HepG2 (cell line): ENCODE data around the gene SIAH2. TPM values are rescaled to one million over a fixed set of nuclear protein-coding genes. Genes with fewer than 3 reads are reported as not detected.

ENCODE experiments used
- ASH2L ChIP-seq: fragments of 300-600, 200-600 bp; sonication (generic); IDR thresholded peaks from 2 replicates; pipeline ENCODE4 v1.7.0; 2017; ENCODE audit warnings: low read depth, mild to moderate bottlenecking, moderate library complexity, mixed read lengths, low read length; ENCODE audit not compliant: insufficient read length
- CHD4 ChIP-seq: fragments of 200-600 bp; sonication (generic); IDR thresholded peaks from 2 replicates; pipeline ENCODE4 v1.7.0; 2017; ENCODE audit warnings: mild to moderate bottlenecking, low read length, borderline replicate concordance
- DMAP1 ChIP-seq: IDR thresholded peaks from 2 replicates; pipeline ENCODE4 v1.6.1; 2016
- ELF3 ChIP-seq: IDR thresholded peaks from 2 replicates; pipeline ENCODE4 v1.6.1; 2016; ENCODE audit warnings: missing genetic modification reagents, missing compliant biosample characterization
- FOSL2 ChIP-seq: sonication (generic); formaldehyde crosslinking; IDR thresholded peaks from 2 replicates; pipeline ENCODE4 v1.4.0; 2020; ENCODE audit warnings: missing genetic modification reagents
- FOXK1 ChIP-seq: sonication (generic); formaldehyde crosslinking; IDR thresholded peaks from 2 replicates; pipeline ENCODE4 v1.4.0; 2020; ENCODE audit warnings: low read depth, missing genetic modification reagents, borderline replicate concordance
- GFI1 ChIP-seq: sonication (generic); formaldehyde crosslinking; IDR thresholded peaks from 2 replicates; pipeline ENCODE4 v1.5.0; 2020; ENCODE audit warnings: missing genetic modification reagents, mild to moderate bottlenecking, borderline replicate concordance
- GTF2F1 ChIP-seq: fragments of 150-350 bp; IDR thresholded peaks from 2 replicates; pipeline ENCODE4 v1.6.1; 2014; ENCODE audit warnings: low read length
- MIXL1 ChIP-seq: IDR thresholded peaks from 2 replicates; pipeline ENCODE4 v1.6.1; 2016
- POLR2A ChIP-seq, 2 experiments: IDR thresholded peaks; 2 replicates each; pipeline ENCODE4 v1.6.1; 2011; ENCODE audit warnings: low read depth in 2 of 2, low read length in 2 of 2, mild to moderate bottlenecking in 1 of 2, moderate library complexity in 1 of 2; ENCODE audit not compliant: insufficient read depth in 1 of 2
- RXRB ChIP-seq: IDR thresholded peaks from 2 replicates; pipeline ENCODE4 v1.6.1; 2016; ENCODE audit warnings: borderline replicate concordance, missing genetic modification reagents, missing compliant biosample characterization
- TCF7 ChIP-seq: sonication (generic); IDR thresholded peaks from 2 replicates; pipeline ENCODE4 v1.6.1; 2016; ENCODE audit warnings: antibody characterized with exemption, low read depth
- TOPORS ChIP-seq: sonication (generic); formaldehyde crosslinking; IDR thresholded peaks from 2 replicates; pipeline ENCODE4 v1.8.0; 2023; ENCODE audit warnings: mild to moderate bottlenecking, missing genetic modification reagents
- YY1 ChIP-seq: IDR thresholded peaks from 2 replicates; pipeline ENCODE4 v1.6.1; 2011; ENCODE audit warnings: low read length, low read depth, moderate library complexity, mild to moderate bottlenecking; ENCODE audit not compliant: insufficient read depth, insufficient replicate concordance
- ZBTB1 ChIP-seq: sonication (generic); formaldehyde crosslinking; IDR thresholded peaks from 2 replicates; pipeline ENCODE4 v1.4.0; 2020; ENCODE audit warnings: missing genetic modification reagents, borderline replicate concordance
- ZFX ChIP-seq: sonication (generic); formaldehyde crosslinking; IDR thresholded peaks from 2 replicates; pipeline ENCODE4 v1.4.0; 2020; ENCODE audit warnings: mild to moderate bottlenecking, low read depth, missing genetic modification reagents, moderate library complexity
- ZFY ChIP-seq: sonication (generic); formaldehyde crosslinking; IDR thresholded peaks from 2 replicates; pipeline ENCODE4 v1.4.0; 2020; ENCODE audit warnings: missing genetic modification reagents
- ZNF431 ChIP-seq: sonication (generic); formaldehyde crosslinking; IDR thresholded peaks from 2 replicates; pipeline ENCODE4 v1.9.0; 2022; ENCODE audit warnings: missing genetic modification reagents, low read depth, mild to moderate bottlenecking, borderline replicate concordance
- ZNF44 ChIP-seq: sonication (generic); formaldehyde crosslinking; IDR thresholded peaks from 2 replicates; pipeline ENCODE4 v1.5.1; 2020; ENCODE audit warnings: mild to moderate bottlenecking, missing genetic modification reagents
- ZSCAN20 ChIP-seq: sonication (generic); formaldehyde crosslinking; IDR thresholded peaks from 2 replicates; pipeline ENCODE4 v1.4.0; 2020; ENCODE audit warnings: missing genetic modification reagents, mild to moderate bottlenecking, borderline replicate concordance
- polyA plus RNA-seq, 8 experiments: library from polyadenylated mRNA; depleted of rRNA in 3 of 8; stranded (reverse) in 7 of 8; unstranded in 1 of 8; fragments of >200 nt; fragmentation: Illumina TruSeq in 4 of 8; extraction: Trizol in 4 of 8; gene quantifications; 2 replicates each; pipeline versions ENCODE4 v1.2.1 to v1.2.3, GENCODE V29; 2011 to 2016; ENCODE audit warnings: low read depth in 4 of 8, missing spikeins in 1 of 8, mixed read lengths in 1 of 8; ENCODE audit not compliant: insufficient read depth in 1 of 8
- total RNA-seq, 5 experiments: library from RNA; depleted of rRNA; stranded (reverse); fragments of >200 nt; fragmentation: Illumina TruSeq; extraction: Trizol; gene quantifications; 2 replicates each; pipeline ENCODE4 v1.2.3, GENCODE V29; 2016; ENCODE audit warnings: low read depth in 1 of 5
- TF ChIP-seq, protein P1 (sequence below): fragments of 450-650 bp; IDR thresholded peaks from 2 replicates; pipeline ENCODE4 v1.6.1; 2016
- TF ChIP-seq, protein P2 (sequence below): sonication (generic); formaldehyde crosslinking; IDR thresholded peaks from 2 replicates; pipeline ENCODE4 v1.8.0; 2022; ENCODE audit warnings: mild to moderate bottlenecking, missing genetic modification reagents, borderline replicate concordance
- TF ChIP-seq, protein P3 (sequence below): sonication (generic); formaldehyde crosslinking; IDR thresholded peaks from 2 replicates; pipeline ENCODE4 v1.5.1; 2020; ENCODE audit warnings: missing genetic modification reagents, mild to moderate bottlenecking, borderline replicate concordance
- TF ChIP-seq, protein P4 (sequence below): sonication (generic); formaldehyde crosslinking; IDR thresholded peaks from 2 replicates; pipeline ENCODE4 v1.8.1; 2023; ENCODE audit warnings: mild to moderate bottlenecking, missing genetic modification reagents

The SIAH2 gene
- total and polyA plus RNA-seq, 2 of the 13 experiments (the other 11 are each of a cell fraction or from before 2014, with no cell fraction given), result 71.8 to 117 TPM

DNA sequence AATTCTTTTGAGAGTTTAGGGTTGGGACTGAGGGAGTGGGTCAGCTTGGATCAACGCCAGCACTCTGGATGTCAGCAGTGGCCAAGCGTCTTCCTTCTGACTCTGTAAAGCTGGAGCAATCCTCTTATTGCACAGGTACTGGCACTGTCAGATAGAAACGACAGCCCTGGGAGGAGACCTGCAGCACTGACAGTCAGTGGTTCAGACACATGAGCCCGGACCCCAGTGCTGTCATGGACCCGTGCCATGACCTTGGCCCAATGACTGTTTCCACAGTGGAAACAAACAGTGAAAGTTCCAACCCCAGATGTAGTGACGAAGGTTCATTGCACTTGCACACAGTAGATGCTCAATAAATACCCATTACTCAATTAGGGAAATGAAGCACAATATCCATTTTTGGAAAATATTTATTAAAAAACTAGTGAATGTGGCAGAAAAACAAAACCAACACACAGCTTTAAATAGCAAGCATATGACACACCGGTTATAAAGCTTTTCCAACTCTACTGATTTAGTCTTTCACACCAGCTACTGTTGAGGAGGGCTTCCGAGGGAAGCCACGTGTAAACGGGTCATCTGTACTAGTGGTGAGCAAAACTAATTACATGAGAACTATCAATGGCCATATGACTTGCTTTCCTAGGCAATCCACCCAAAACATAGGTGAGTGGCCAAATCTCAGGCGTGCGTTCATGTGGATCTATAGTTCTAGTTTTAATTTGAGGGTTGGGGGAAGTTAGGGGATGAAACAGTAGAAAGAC lies 22.1 kb downstream of the SIAH2 start (continued):
- TF ChIP-seq RXRB (CRISPR knock-in tag), result peak; percentile 94
- no peak for TF ChIP-seq ZBTB1 (CRISPR knock-in tag)
- no peak for TF ChIP-seq GFI1
- peak; percentile 61 for TF ChIP-seq ELF3 (CRISPR knock-in tag)
- no peak for TF ChIP-seq GTF2F1
- peak; percentile 89 for TF ChIP-seq MIXL1 (CRISPR knock-in tag)
- TF ChIP-seq, protein P1, sequence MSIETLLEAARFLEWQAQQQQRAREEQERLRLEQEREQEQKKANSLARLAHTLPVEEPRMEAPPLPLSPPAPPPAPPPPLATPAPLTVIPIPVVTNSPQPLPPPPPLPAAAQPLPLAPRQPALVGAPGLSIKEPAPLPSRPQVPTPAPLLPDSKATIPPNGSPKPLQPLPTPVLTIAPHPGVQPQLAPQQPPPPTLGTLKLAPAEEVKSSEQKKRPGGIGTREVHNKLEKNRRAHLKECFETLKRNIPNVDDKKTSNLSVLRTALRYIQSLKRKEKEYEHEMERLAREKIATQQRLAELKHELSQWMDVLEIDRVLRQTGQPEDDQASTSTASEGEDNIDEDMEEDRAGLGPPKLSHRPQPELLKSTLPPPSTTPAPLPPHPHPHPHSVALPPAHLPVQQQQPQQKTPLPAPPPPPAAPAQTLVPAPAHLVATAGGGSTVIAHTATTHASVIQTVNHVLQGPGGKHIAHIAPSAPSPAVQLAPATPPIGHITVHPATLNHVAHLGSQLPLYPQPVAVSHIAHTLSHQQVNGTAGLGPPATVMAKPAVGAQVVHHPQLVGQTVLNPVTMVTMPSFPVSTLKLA, result peak; percentile 38; the same call in 1 of the 2 replicates
- peak; percentile 17 for TF ChIP-seq ASH2L
- peak; percentile 17 for TF ChIP-seq YY1
- TF ChIP-seq, protein P2, sequence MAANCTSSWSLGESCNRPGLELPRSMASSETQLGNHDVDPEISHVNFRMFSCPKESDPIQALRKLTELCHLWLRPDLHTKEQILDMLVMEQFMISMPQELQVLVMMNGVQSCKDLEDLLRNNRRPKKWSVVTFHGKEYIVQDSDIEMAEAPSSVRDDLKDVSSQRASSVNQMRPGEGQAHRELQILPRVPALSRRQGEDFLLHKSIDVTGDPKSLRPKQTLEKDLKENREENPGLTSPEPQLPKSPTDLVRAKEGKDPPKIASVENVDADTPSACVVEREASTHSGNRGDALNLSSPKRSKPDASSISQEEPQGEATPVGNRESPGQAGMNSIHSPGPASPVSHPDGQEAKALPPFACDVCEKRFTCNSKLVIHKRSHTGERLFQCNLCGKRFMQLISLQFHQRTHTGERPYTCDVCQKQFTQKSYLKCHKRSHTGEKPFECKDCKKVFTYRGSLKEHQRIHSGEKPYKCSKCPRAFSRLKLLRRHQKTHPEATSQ (CRISPR knock-in tag), result peak; percentile 72; the same call in 1 of the 2 replicates
- TF ChIP-seq TOPORS (CRISPR knock-in tag), result no peak
- TF ChIP-seq FOSL2, result peak; percentile 86
- 0 out of 2 replicates have a peak, but pooled peaks have one; percentile 28 for TF ChIP-seq TCF7
- TF ChIP-seq, protein P3, sequence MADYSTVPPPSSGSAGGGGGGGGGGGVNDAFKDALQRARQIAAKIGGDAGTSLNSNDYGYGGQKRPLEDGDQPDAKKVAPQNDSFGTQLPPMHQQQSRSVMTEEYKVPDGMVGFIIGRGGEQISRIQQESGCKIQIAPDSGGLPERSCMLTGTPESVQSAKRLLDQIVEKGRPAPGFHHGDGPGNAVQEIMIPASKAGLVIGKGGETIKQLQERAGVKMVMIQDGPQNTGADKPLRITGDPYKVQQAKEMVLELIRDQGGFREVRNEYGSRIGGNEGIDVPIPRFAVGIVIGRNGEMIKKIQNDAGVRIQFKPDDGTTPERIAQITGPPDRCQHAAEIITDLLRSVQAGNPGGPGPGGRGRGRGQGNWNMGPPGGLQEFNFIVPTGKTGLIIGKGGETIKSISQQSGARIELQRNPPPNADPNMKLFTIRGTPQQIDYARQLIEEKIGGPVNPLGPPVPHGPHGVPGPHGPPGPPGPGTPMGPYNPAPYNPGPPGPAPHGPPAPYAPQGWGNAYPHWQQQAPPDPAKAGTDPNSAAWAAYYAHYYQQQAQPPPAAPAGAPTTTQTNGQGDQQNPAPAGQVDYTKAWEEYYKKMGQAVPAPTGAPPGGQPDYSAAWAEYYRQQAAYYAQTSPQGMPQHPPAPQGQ, result peak; percentile 52; the same call in 1 of the 2 replicates
- TF ChIP-seq, protein P4, sequence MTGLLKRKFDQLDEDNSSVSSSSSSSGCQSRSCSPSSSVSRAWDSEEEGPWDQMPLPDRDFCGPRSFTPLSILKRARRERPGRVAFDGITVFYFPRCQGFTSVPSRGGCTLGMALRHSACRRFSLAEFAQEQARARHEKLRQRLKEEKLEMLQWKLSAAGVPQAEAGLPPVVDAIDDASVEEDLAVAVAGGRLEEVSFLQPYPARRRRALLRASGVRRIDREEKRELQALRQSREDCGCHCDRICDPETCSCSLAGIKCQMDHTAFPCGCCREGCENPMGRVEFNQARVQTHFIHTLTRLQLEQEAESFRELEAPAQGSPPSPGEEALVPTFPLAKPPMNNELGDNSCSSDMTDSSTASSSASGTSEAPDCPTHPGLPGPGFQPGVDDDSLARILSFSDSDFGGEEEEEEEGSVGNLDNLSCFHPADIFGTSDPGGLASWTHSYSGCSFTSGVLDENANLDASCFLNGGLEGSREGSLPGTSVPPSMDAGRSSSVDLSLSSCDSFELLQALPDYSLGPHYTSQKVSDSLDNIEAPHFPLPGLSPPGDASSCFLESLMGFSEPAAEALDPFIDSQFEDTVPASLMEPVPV (CRISPR knock-in tag), result 0 out of 2 replicates have a peak, but pooled peaks have one; percentile 42
- TF ChIP-seq DMAP1 (CRISPR knock-in tag), result 0 out of 2 replicates have a peak, but pooled peaks have one; percentile 35
- no peak for TF ChIP-seq ZNF44 (CRISPR knock-in tag)
- no peak for TF ChIP-seq ZSCAN20 (CRISPR knock-in tag)
- peak; percentile 60; the same call in 1 of the 2 replicates for TF ChIP-seq FOXK1 (CRISPR knock-in tag)
- no peak for TF ChIP-seq ZFY (CRISPR knock-in tag)
- TF ChIP-seq CHD4, result no peak; the same call in 1 of the 2 replicates
- peak; percentile 30 to 65; a peak in 2 of 4 replicates for TF ChIP-seq POLR2A (IDR thresholded peaks at IDR 0.05; ENCODE audit: insufficient read depth in 1 of 2, low read depth in 2 of 2, low read length in 2 of 2)
- peak; percentile 40; the same call in 1 of the 2 replicates for TF ChIP-seq ZFX (CRISPR knock-in tag)
- TF ChIP-seq ZNF431 (CRISPR knock-in tag), result peak; percentile 62; the same call in 1 of the 2 replicates
